Activated CD8-positive, alpha-beta memory T cell treated with anti-CD3 and anti-CD28 coated beads for 4 hours (primary cell): ENCODE data around the gene LIN54.
A peak's percentile ranks its signal among the peaks of the same experiment; 100 is the strongest.
"Not testable (repeated sequence)": the region's sequence is repeated elsewhere in the genome, so short reads cannot be mapped to it uniquely, and the experiment has no call there.

Experiments
- DNase-seq, 2 donors: peaks; one replicate each; pipeline ENCODE4 v3.0.0-alpha.2; 2020; ENCODE audit warnings: low read depth in 2 of 2

LIN54 gene

GRCh38 chr4:82947498-82947897 lies 63.1 kb downstream of the LIN54 start:
- DNase-seq, result no peak

- no peak for DNase-seq
Observed at GRCh38 chr4:82939414-82939813, 71.2 kb downstream of the LIN54 start.

- no peak for DNase-seq
Observed at GRCh38 chr4:82934441-82934840, 76.2 kb downstream of the LIN54 start.

- no peak for DNase-seq
Observed at GRCh38 chr4:82930848-82931755, 79.5 kb downstream of the LIN54 start.

GRCh38 chr4:82921795-82922194 lies 88.8 kb downstream of the LIN54 start:
- no peak for DNase-seq

GRCh38 chr4:82919386-82919785 lies 91.2 kb downstream of the LIN54 start:
- DNase-seq, result no peak

GRCh38 chr4:82918091-82918490 lies 92.5 kb downstream of the LIN54 start:
- DNase-seq, result no peak

GRCh38 chr4:82913968-82914367 lies 96.7 kb downstream of the LIN54 start:
- DNase-seq, result not testable (repeated sequence)

GRCh38 chr4:82913305-82913704 lies 97.3 kb downstream of the LIN54 start:
- no peak for DNase-seq

GRCh38 chr4:82909326-82909725 lies 101.3 kb downstream of the LIN54 start:
- no peak for DNase-seq

- DNase-seq, result no peak
Observed at GRCh38 chr4:82906469-82906868, 104.2 kb downstream of the LIN54 start.

GRCh38 chr4:82905205-82905604 lies 105.4 kb downstream of the LIN54 start:
- peak in 1 of 2 donors; percentile 28 for DNase-seq

GRCh38 chr4:82903737-82904136 lies 106.9 kb downstream of the LIN54 start:
- DNase-seq, result no peak

- no peak for DNase-seq
Observed at GRCh38 chr4:82901183-82901718, 109.4 kb downstream of the LIN54 start.

- DNase-seq, result peak; percentile 96 to 98
Observed at GRCh38 chr4:82900411-82901182, 110.0 kb downstream of the LIN54 start, which contains the start of gene THAP9. Gene THAP9, plus strand, starts transcription at chr4:82900735. Its CDS starts 68 bp downstream, at chr4:82900803.

GRCh38 chr4:82900066-82900410 lies 110.6 kb downstream of the LIN54 start:
- DNase-seq, result no peak

GRCh38 chr4:82899374-82900065 lies 111.1 kb downstream of the LIN54 start:
- no peak for DNase-seq

- no peak for DNase-seq
Observed at GRCh38 chr4:82898322-82899243, 112.0 kb downstream of the LIN54 start.

GRCh38 chr4:82896755-82897154 lies 113.9 kb downstream of the LIN54 start:
- DNase-seq, result no peak

GRCh38 chr4:82893942-82894341 lies 116.7 kb downstream of the LIN54 start:
- no peak for DNase-seq

GRCh38 chr4:82892467-82892802 lies 118.2 kb downstream of the LIN54 start:
- no peak for DNase-seq
